Measurements from ENCODE around the gene ABLIM1.

DNA sequence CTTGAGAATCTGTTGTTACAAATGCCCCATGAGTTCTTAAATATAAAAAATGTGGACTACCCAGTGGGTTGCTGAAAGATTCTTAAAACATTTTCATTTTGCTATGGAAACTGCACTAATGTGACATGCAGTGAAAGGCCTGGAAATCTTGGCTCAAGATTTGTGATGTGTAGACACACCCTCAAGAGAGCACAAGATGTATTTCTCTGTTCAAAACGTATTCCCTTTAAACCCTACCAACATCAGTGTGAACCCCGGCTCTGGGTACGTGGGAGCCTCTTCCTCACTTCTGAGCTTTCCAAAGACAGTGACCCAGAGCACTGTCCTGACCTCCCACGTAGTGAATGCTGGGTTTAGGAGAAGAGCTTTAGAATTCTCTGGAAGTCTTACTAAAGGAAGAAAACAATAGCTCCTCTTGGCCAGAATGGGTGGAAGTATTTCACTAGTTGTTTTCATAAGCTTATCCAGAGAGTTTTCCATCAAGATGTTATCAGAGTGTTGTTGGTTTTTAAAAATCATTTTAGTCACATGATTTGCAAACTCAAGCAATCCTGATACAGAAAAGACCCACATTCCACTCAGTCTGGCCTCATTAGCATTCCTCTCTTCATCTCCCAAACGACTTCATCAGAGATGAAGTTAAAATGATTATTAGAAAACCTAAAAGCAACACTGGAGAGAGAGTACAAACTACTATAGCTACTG lies 172.2 kb downstream of the ABLIM1 start:
- TF ChIP-seq, protein P1, sequence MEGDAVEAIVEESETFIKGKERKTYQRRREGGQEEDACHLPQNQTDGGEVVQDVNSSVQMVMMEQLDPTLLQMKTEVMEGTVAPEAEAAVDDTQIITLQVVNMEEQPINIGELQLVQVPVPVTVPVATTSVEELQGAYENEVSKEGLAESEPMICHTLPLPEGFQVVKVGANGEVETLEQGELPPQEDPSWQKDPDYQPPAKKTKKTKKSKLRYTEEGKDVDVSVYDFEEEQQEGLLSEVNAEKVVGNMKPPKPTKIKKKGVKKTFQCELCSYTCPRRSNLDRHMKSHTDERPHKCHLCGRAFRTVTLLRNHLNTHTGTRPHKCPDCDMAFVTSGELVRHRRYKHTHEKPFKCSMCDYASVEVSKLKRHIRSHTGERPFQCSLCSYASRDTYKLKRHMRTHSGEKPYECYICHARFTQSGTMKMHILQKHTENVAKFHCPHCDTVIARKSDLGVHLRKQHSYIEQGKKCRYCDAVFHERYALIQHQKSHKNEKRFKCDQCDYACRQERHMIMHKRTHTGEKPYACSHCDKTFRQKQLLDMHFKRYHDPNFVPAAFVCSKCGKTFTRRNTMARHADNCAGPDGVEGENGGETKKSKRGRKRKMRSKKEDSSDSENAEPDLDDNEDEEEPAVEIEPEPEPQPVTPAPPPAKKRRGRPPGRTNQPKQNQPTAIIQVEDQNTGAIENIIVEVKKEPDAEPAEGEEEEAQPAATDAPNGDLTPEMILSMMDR (IDR thresholded peaks at IDR 0.05), result no peak
- TF ChIP-seq POLR2AphosphoS5 (IDR thresholded peaks at IDR 0.05) (no peak), EP300 (IDR thresholded peaks at IDR 0.05) (no peak), POLR2A (IDR thresholded peaks at IDR 0.05) (no peak)
